SH-SY5Y (cell line): ENCODE measurements around the gene LFNG.

Source experiments
- GATA2 ChIP-seq: IDR thresholded peaks from 2 replicates; pipeline ENCODE4 v1.6.1; 2011; ENCODE audit warnings: mild to moderate bottlenecking, low read depth, low read length
- GATA3 ChIP-seq: IDR thresholded peaks from 2 replicates; pipeline ENCODE4 v1.6.1; 2011; ENCODE audit warnings: low read depth, mild to moderate bottlenecking, low read length, moderate library complexity

DNA sequence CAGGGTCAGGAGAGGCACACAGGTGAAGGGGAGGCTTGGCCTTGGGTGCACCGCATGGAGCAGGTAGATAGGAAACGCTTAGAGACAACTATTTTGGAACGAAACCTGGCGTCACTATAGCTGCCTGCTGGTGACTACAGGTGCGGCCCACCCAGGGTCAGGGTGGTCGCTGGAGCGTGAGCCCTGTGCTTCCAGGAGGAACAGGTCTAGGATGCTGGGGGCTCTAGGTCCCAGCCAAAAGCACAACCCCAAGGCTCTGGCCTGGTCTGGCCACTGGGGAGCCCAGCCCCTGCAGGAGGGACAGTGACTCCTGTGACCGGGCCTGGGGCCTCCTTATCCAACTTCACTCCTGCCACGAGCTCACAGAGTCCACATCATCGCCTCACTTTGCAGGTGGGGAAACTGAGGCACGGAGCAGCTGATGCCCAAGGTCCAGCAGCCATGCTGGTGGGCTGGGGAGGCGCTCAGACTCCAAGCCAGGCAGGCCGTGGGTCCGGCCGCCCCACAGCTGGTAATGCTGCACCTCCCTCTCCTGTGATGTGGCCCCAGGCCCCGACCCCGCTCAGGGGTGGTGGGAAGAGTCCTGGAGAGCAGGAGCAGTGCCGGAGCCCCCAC is 9.0 kb downstream of the LFNG start:
- TF ChIP-seq GATA2 = no peak
- TF ChIP-seq GATA3 = no peak
